GM13977 (cell line): ENCODE data around the gene NT5C1B.

Experiments used
- DNase-seq: peaks from one replicate; pipeline ENCODE4 v3.0.0; 2012; ENCODE audit warnings: low spot score
- CTCF ChIP-seq: IDR thresholded peaks from 2 replicates; pipeline ENCODE4 v1.5.1; 2012; ENCODE audit warnings: mild to moderate bottlenecking, control low read depth; ENCODE audit not compliant: insufficient read depth; ENCODE audit errors: extremely low read depth, missing control alignments
- in situ Hi-C: fragments of 300-500 bp; cut with MboI; formaldehyde crosslinking; loops from one replicate; pipeline ENCODE4 v1.12.0; 2022; ENCODE audit warnings: low sequenced_read_pairs, low pct_unique_long_range_greater_than_20kb, mixed read lengths, inconsistent platforms; ENCODE audit not compliant: unreplicated experiment

Gene NT5C1B

GRCh38 chr2:18626256-18626668 lies 36.9 kb upstream of the NT5C1B start:
- TF ChIP-seq CTCF, result no peak
- in situ Hi-C loops, result no loop called here

GRCh38 chr2:18625563-18625962 lies 36.2 kb upstream of the NT5C1B start:
- in situ Hi-C loops, result no loop called here
- DNase-seq, result no peak
- TF ChIP-seq CTCF, result no peak

More at GRCh38 chr2:18626256-18626668, 36.9 kb upstream of the NT5C1B start:
- no peak for DNase-seq

GRCh38 chr2:18623782-18624181 lies 34.4 kb upstream of the NT5C1B start:
- in situ Hi-C loops, result no loop called here
- no peak for TF ChIP-seq CTCF
- no peak for DNase-seq

- in situ Hi-C loops, result no loop called here
- TF ChIP-seq CTCF, result no peak
Measured at GRCh38 chr2:18620867-18621632, 31.7 kb upstream of the NT5C1B start.

GRCh38 chr2:18619091-18619490 lies 29.7 kb upstream of the NT5C1B start:
- in situ Hi-C loops, result no loop called here
- no peak for TF ChIP-seq CTCF
- no peak for DNase-seq

More at GRCh38 chr2:18620867-18621632, 31.7 kb upstream of the NT5C1B start:
- DNase-seq, result no peak

GRCh38 chr2:18614041-18614440 lies 24.7 kb upstream of the NT5C1B start:
- in situ Hi-C loops, result no loop called here
- DNase-seq, result no peak

More at GRCh38 chr2:18614041-18614440, 24.7 kb upstream of the NT5C1B start:
- TF ChIP-seq CTCF, result no peak
